Measurements from ENCODE around the gene DCANP1.
A peak's percentile ranks its signal among the peaks of the same experiment; 100 is the strongest.

DCANP1 gene

GRCh38 chr5:135398855-135399793, 48.0 kb downstream of the DCANP1 start, which contains the start of gene MACROH2A1:
TSS of gene MACROH2A1 (minus strand) at chr5:135399231. CDS start at chr5:135389093, 10,138 bp downstream.
- peak within 1 kb of the TSS; percentile 90 to 98 (median 96) for H3K4me2 ChIP-seq
- peak within 1 kb of the TSS; percentile 86 to 99 (median 96) for H3K4me3 ChIP-seq
- peaks cover 16 to 47% (median 45%) of the 10 kb centered on the region in 11 experiments; a peak in 20 of 22 replicates for H4K20me1 ChIP-seq
- peak within 1 kb of the TSS; percentile 95 to 100 (median 99) for H3K9ac ChIP-seq
- H3K36me3 ChIP-seq: peaks cover 0 to 38% (median 17%) of the 10 kb centered on the region in 11 experiments; a peak in 15 of 22 replicates
- peak within 1 kb of the TSS; percentile 94 to 100 (median 98) for H3K27ac ChIP-seq
- no peak for TF ChIP-seq Cebpa-rat (IDR thresholded peaks at IDR 0.05)
- H3K4me1 ChIP-seq: peaks cover 49 to 57% (median 54%) of the 10 kb centered on the region in 10 experiments
- H3K27me3 ChIP-seq: no peaks in the 10 kb centered on the region
- H3K9me3 ChIP-seq (replicated peaks in 1 of 11): no peaks in the 10 kb centered on the region

GRCh38 chr5:135398160-135398854, 48.8 kb downstream of the DCANP1 start:
- no peaks in the 10 kb centered on the region for H3K27me3 ChIP-seq
- H4K20me1 ChIP-seq: peaks cover 16 to 55% (median 53%) of the 10 kb centered on the region in 11 experiments; a peak in 20 of 22 replicates
- peaks cover 0 to 46% (median 25%) of the 10 kb centered on the region in 11 experiments; a peak in 16 of 22 replicates for H3K36me3 ChIP-seq
- peak overlapping the region; percentile 90 to 98 (median 96) for H3K4me2 ChIP-seq
- H3K4me3 ChIP-seq: peak overlapping the region; percentile 86 to 99 (median 96)
- H3K27ac ChIP-seq: peak overlapping the region; percentile 94 to 100 (median 98)
- H3K9ac ChIP-seq: peak overlapping the region; percentile 95 to 100 (median 99)
- H3K4me1 ChIP-seq: peaks cover 57 to 65% (median 62%) of the 10 kb centered on the region in 10 experiments
- no peaks in the 10 kb centered on the region for H3K9me3 ChIP-seq (replicated peaks in 1 of 11)
- TF ChIP-seq Cebpa-rat (IDR thresholded peaks at IDR 0.05): no peak

- Histone ChIP-seq H3K4me2 (peak overlapping the region; percentile 90 to 98 (median 96)), H4K20me1 (peaks cover 16 to 67% (median 64%) of the 10 kb centered on the region in 11 experiments; a peak in 20 of 22 replicates), H3K4me3 (peak overlapping the region; percentile 86 to 99 (median 96)), H3K36me3 (peaks cover 0 to 58% (median 37%) of the 10 kb centered on the region in 11 experiments; a peak in 20 of 22 replicates), H3K9me3 (replicated peaks in 1 of 11) (no peaks in the 10 kb centered on the region), H3K27ac (peak overlapping the region; percentile 16 to 100 (median 98); a peak in 19 of 22 replicates), H3K4me1 (peaks cover 69 to 76% (median 74%) of the 10 kb centered on the region in 10 experiments), H3K27me3 (no peaks in the 10 kb centered on the region), H3K9ac (peak overlapping the region; percentile 95 to 100 (median 99))
- TF ChIP-seq Cebpa-rat (IDR thresholded peaks at IDR 0.05): no peak
Measured at GRCh38 chr5:135397084-135397483, 50.1 kb downstream of the DCANP1 start.

- peak overlapping the region in 10 of 11 experiments; percentile 16 to 100 (median 98); a peak in 19 of 22 replicates for H3K27ac ChIP-seq
- H4K20me1 ChIP-seq: peaks cover 17 to 72% (median 69%) of the 10 kb centered on the region in 11 experiments; a peak in 20 of 22 replicates
- H3K4me3 ChIP-seq: peak overlapping the region; percentile 86 to 99 (median 96)
- no peak for TF ChIP-seq Cebpa-rat (IDR thresholded peaks at IDR 0.05)
- peaks cover under 1 to 63% (median 43%) of the 10 kb centered on the region in 11 experiments; a peak in 20 of 22 replicates for H3K36me3 ChIP-seq
- H3K9ac ChIP-seq: peak overlapping the region; percentile 95 to 100 (median 99)
- no peaks in the 10 kb centered on the region for H3K27me3 ChIP-seq
- peaks cover 74 to 81% (median 79%) of the 10 kb centered on the region in 10 experiments for H3K4me1 ChIP-seq
- no peaks in the 10 kb centered on the region for H3K9me3 ChIP-seq (replicated peaks in 1 of 11)
- H3K4me2 ChIP-seq: peak overlapping the region; percentile 90 to 98 (median 96)
Measured at GRCh38 chr5:135396459-135397055, 50.6 kb downstream of the DCANP1 start.

GRCh38 chr5:135395866-135396265, 51.3 kb downstream of the DCANP1 start:
- Histone ChIP-seq H3K4me1 (peaks cover 79 to 86% (median 84%) of the 10 kb centered on the region in 10 experiments), H3K36me3 (peaks cover 7 to 70% (median 49%) of the 10 kb centered on the region in 11 experiments; a peak in 21 of 22 replicates), H3K27ac (peak overlapping the region in 9 of 11 experiments; percentile 94 to 100 (median 98); a peak in 16 of 22 replicates), H3K9me3 (replicated peaks in 1 of 11) (no peaks in the 10 kb centered on the region), H3K4me3 (peak overlapping the region; percentile 86 to 99 (median 96)), H4K20me1 (peaks cover 24 to 79% (median 76%) of the 10 kb centered on the region in 11 experiments; a peak in 20 of 22 replicates), H3K27me3 (no peaks in the 10 kb centered on the region), H3K4me2 (peak overlapping the region; percentile 90 to 98 (median 96)), H3K9ac (peak overlapping the region; percentile 95 to 100 (median 99))
- no peak for TF ChIP-seq Cebpa-rat (IDR thresholded peaks at IDR 0.05)

GRCh38 chr5:135395451-135395850, 51.7 kb downstream of the DCANP1 start:
- Histone ChIP-seq H3K9ac (peak overlapping the region in 10 of 11 experiments; percentile 95 to 100 (median 99); a peak in 17 of 22 replicates), H3K36me3 (peaks cover 11 to 74% (median 54%) of the 10 kb centered on the region in 11 experiments; a peak in 21 of 22 replicates), H3K27ac (peak overlapping the region in 7 of 11 experiments; percentile 94 to 100 (median 98); a peak in 13 of 22 replicates), H3K4me2 (peak overlapping the region; percentile 90 to 98 (median 96)), H4K20me1 (peaks cover 28 to 84% (median 80%) of the 10 kb centered on the region in 11 experiments; a peak in 20 of 22 replicates), H3K4me1 (peaks cover 79 to 86% (median 84%) of the 10 kb centered on the region in 10 experiments), H3K4me3 (peak overlapping the region; percentile 86 to 99 (median 96); a peak in 17 of 20 replicates), H3K27me3 (no peaks in the 10 kb centered on the region), H3K9me3 (replicated peaks in 1 of 11) (no peaks in the 10 kb centered on the region)
- TF ChIP-seq Cebpa-rat (IDR thresholded peaks at IDR 0.05): no peak

Data from BLaER1 treated with 17β-estradiol and CSF1 and Interleukin-3, amounts not matched to agents 10 nM and 100 nM (cell line).